Testis (tissue), 3 donors: ENCODE results near the gene CDCP1. TPM values are rescaled to one million over a fixed set of nuclear protein-coding genes. Genes with fewer than 3 reads are reported as not detected.

Experiments used
- DNase-seq: peaks from one replicate; pipeline ENCODE4 v3.0.0-alpha.2; 2019
- H3K27ac ChIP-seq, 2 donors: fragments of 200-600 bp; sonication (generic); one replicate each; pipeline ENCODE4 v1.5.1; 2019
- H3K27me3 ChIP-seq: fragments of 200-600 bp; sonication (generic); one replicate; pipeline ENCODE4 v1.5.1; 2019
- H3K36me3 ChIP-seq: fragments of 200-600 bp; sonication (generic); one replicate; pipeline ENCODE4 v1.5.1; 2017; ENCODE audit warnings: low read depth; ENCODE audit errors: missing control alignments
- H3K4me1 ChIP-seq: fragments of 200-600 bp; sonication (generic); one replicate; pipeline ENCODE4 v1.5.1; 2019
- H3K4me3 ChIP-seq, 2 donors: fragments of 200-600 bp; sonication (generic); one replicate each; pipeline ENCODE4 v1.5.1; 2017 to 2019
- H3K9me3 ChIP-seq: fragments of 200-600 bp; sonication (generic); one replicate; pipeline ENCODE4 v1.5.1; 2017
- CTCF ChIP-seq, 3 experiments: fragments of 450-650 bp in 2 of 3; fragments of 200-600 bp in 1 of 3; sonication (generic) in 1 of 3; IDR thresholded peaks; one replicate each; pipeline ENCODE4 v1.5.1; 2016 to 2019; ENCODE audit warnings: antibody characterized with exemption in 3 of 3, mild to moderate bottlenecking in 2 of 3, moderate library complexity in 1 of 3
- POLR2A ChIP-seq: fragments of 450-650 bp; IDR thresholded peaks from one replicate; pipeline ENCODE4 v1.6.1; 2017; ENCODE audit warnings: antibody characterized with exemption, mild to moderate bottlenecking, moderate library complexity
- WGBS, 2 donors: methylation state at CpG; one replicate each; pipeline ENCODE4 v1.1.5; 2018; 5-methylcytosine and 5-hydroxymethylcytosine counted together
- intact Hi-C: fragments of 100-400 bp; cut with DNase I; formaldehyde crosslinking; loops from one replicate; pipeline ENCODE4 v1.15.1; 2023; ENCODE audit warnings: low total_unique reads
- polyA plus RNA-seq: library from polyadenylated mRNA; stranded (reverse); fragments of 350-450 nt; fragmentation: Illumina TruSeq; extraction: RNeasy Lipid Tissue Mini Kit (QIAGEN cat#74804); gene quantifications from one replicate; pipeline ENCODE4 v1.2.3, GENCODE V29; 2014; ENCODE audit warnings: low read depth, low replicate concordance; ENCODE audit not compliant: insufficient read depth
- total RNA-seq, 2 donors: library from RNA; depleted of rRNA; stranded (reverse); fragments of >200 nt; gene quantifications; one replicate each; pipeline ENCODE4 v1.2.3, GENCODE V29; 2016

Gene CDCP1
- total and polyA plus RNA-seq, 3 donors from 2014 or later: 1.1 to 2.7 (median 2.5) TPM

GRCh38 chr3:45075821-45076625, 70.2 kb downstream of the CDCP1 start:
- H3K9me3 ChIP-seq: no peaks in the 10 kb centered on the region
- DNase-seq: no peak
- no peaks in the 10 kb centered on the region for H3K27me3 ChIP-seq
- H3K36me3 ChIP-seq: no peaks in the 10 kb centered on the region
- no peaks in the 10 kb centered on the region for H3K4me1 ChIP-seq
- intact Hi-C loops: no loop called here
- no peak for TF ChIP-seq CTCF (IDR thresholded peaks at IDR 0.05)
- H3K27ac ChIP-seq: no peak overlapping the region
- H3K4me3 ChIP-seq: no peak overlapping the region
- 86 to 90% methylated on average over 10 to 11 of the region's 11 CpGs for WGBS, 2 donors

DNA sequence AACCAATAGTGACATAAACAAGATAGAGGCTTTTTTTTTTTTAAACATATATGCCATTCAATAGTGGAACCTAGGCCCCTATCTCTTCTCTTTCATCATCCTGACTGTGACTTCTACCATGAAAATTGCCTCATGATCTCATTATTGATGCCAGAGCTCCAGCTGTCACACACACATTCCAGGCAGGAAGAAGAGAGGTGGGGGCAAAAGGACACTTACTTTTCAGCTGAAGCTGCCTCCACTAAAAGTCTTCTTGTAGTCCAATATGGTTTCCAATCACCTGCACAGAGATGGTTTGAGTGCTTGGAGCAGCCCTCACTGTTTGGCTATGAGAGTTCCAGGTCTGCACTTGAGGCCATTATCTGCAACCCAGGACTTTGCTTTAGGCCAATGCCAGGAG, 75.1 kb downstream of the CDCP1 start:
- TF ChIP-seq CTCF (IDR thresholded peaks at IDR 0.05) (no peak), POLR2A (no peak)
- Histone ChIP-seq H3K9me3 (no peaks in the 10 kb centered on the region), H3K27ac (no peak overlapping the region), H3K27me3 (no peaks in the 10 kb centered on the region), H3K4me1 (no peaks in the 10 kb centered on the region), H3K36me3 (no peaks in the 10 kb centered on the region), H3K4me3 (no peak overlapping the region)
- intact Hi-C loops: no loop called here
- no peak for DNase-seq

GRCh38 chr3:45067941-45068340, 78.2 kb downstream of the CDCP1 start:
- Histone ChIP-seq H3K36me3 (no peaks in the 10 kb centered on the region), H3K9me3 (no peaks in the 10 kb centered on the region), H3K27me3 (no peaks in the 10 kb centered on the region), H3K4me3 (no peak overlapping the region), H3K27ac (no peak overlapping the region), H3K4me1 (no peaks in the 10 kb centered on the region)
- WGBS, 2 donors: 89 to 91% methylated on average over 3 of the region's 3 CpGs
- no peak for DNase-seq
- TF ChIP-seq POLR2A (no peak), CTCF (IDR thresholded peaks at IDR 0.05) (no peak)
- intact Hi-C loops: no loop called here

GRCh38 chr3:45067486-45067885, 78.7 kb downstream of the CDCP1 start:
- no peaks in the 10 kb centered on the region for H3K4me1 ChIP-seq
- no peaks in the 10 kb centered on the region for H3K36me3 ChIP-seq
- WGBS, 2 donors: 83 to 93% methylated on average over 3 of the region's 4 CpGs
- no peaks in the 10 kb centered on the region for H3K9me3 ChIP-seq
- no peak for DNase-seq
- H3K4me3 ChIP-seq: no peak overlapping the region
- intact Hi-C loops: no loop called here
- no peaks in the 10 kb centered on the region for H3K27me3 ChIP-seq
- no peak overlapping the region for H3K27ac ChIP-seq
- TF ChIP-seq CTCF (IDR thresholded peaks at IDR 0.05) (no peak), POLR2A (no peak)
